ENCODE results near the gene TFDP2. TPM values are rescaled to one million over a fixed set of nuclear protein-coding genes. Genes with fewer than 3 reads are reported as not detected.

Gene TFDP2
- total and polyA plus RNA-seq, 9 of the 15 experiments (the other 6 are each of a cell fraction or from before 2014, with no cell fraction given), result 95.6 to 179 (median 126) TPM

DNA sequence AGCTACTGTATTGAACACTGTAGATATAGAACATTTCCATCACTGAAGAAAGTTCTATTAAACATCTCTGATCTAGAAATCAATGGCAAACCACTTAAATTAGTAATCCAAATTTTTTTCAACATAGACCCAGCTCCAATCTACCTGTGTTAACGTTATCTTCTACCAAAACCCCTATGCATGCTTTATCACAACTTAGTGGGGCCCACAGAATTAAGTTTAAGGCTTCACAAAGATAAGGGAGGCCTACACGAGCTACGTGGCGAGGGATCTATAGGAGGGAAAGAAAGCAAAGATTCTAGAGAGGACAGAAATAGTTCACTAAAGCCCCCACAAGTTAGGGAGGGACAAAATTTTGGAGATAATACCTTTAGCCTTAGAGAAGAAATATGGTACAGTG, 116.1 kb downstream of the TFDP2 start (continued):
- TF ChIP-seq GTF2A2 (tag; IDR thresholded peaks at IDR 0.05) (no peak), SMARCE1 (IDR thresholded peaks at IDR 0.05) (no peak), HMBOX1 (IDR thresholded peaks at IDR 0.05) (0 out of 2 replicates have a peak, but pooled peaks have one; percentile 34), SREBF2 (CRISPR knock-in tag; IDR thresholded peaks at IDR 0.05) (no peak), VEZF1 (CRISPR knock-in tag; IDR thresholded peaks at IDR 0.05) (no peak), FOXA3 (CRISPR knock-in tag; conservative IDR thresholded peaks at IDR 0.05 in 1 of 2, IDR thresholded peaks at IDR 0.05 in 1 of 2) (no peak), RNF2 (IDR thresholded peaks at IDR 0.05) (no peak)
- TF ChIP-seq, protein P1, sequence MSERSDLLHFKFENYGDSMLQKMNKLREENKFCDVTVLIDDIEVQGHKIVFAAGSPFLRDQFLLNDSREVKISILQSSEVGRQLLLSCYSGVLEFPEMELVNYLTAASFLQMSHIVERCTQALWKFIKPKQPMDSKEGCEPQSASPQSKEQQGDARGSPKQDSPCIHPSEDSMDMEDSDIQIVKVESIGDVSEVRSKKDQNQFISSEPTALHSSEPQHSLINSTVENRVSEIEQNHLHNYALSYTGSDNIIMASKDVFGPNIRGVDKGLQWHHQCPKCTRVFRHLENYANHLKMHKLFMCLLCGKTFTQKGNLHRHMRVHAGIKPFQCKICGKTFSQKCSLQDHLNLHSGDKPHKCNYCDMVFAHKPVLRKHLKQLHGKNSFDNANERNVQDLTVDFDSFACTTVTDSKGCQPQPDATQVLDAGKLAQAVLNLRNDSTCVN (CRISPR knock-in tag; IDR thresholded peaks at IDR 0.05), result no peak

DNA sequence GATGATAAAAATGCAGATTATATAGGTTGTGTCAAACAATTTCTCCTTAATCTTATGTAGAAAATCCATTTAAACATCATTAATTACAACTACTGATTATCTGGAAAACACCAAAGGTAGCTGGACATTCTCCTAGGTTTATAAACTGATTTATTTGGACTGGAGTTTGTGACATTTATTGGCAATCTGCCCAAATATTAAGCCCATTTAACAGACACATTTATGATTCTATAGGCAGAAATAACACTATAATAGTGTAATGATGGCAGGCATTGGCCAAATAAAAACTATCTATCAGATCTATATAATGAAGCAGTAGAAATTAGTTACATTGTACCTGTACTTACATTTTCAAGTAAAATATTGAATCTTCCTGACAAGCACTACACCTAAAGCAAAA, 117.8 kb downstream of the TFDP2 start:
- Histone ChIP-seq H3K9ac (ENCODE audit: insufficient read depth in 1 of 2, low read depth in 2 of 2, low read length in 2 of 2) (no peak overlapping the region), H4K20me1 (replicated peaks; ENCODE audit: control insufficient read depth, insufficient read depth, low read length) (no peaks in the 10 kb centered on the region), H3K9me3 (replicated peaks; ENCODE audit: control insufficient read depth, insufficient read depth, low read depth, low read length) (no peaks in the 10 kb centered on the region), H3K36me3 (ENCODE audit: control insufficient read depth, insufficient read depth, low read length) (no peaks in the 10 kb centered on the region), H3K27ac (ENCODE audit: extremely low read depth, low read depth, low read length) (no peak overlapping the region), H3K4me3 (no peak overlapping the region), H3K4me2 (ENCODE audit: insufficient read depth, low read length) (no peak overlapping the region), H3K9me1 (ENCODE audit: control insufficient read depth, insufficient read depth, low read length) (no peaks in the 10 kb centered on the region), H3K79me2 (ENCODE audit: control insufficient read depth, insufficient read depth, low read length) (peaks cover 16% of the 10 kb centered on the region), H3K4me1 (replicated peaks in 1 of 2; ENCODE audit: control insufficient read depth in 2 of 2, insufficient read depth in 2 of 2, low read length in 2 of 2) (peaks cover 2 to 16% of the 10 kb centered on the region in 2 experiments; a peak in 3 of 5 replicates), H3K27me3 (ENCODE audit: control insufficient read depth in 2 of 2, insufficient read depth in 2 of 2, low read length in 2 of 2) (no peaks in the 10 kb centered on the region), H2AFZ (ENCODE audit: low read depth, low read length) (no peak overlapping the region)
- no TSS peak for BruUV-seq (replicated peaks)
- ATAC-seq (no peak), FAIRE-seq (no peak), DNase-seq (ENCODE audit: extremely low read depth in 1 of 4, low spot score in 3 of 4) (no peak)
- intact Hi-C loops (cut with micrococcal nuclease), result no loop called here
- in situ Hi-C loops (cut with MboI), result no loop called here
- CTCF ChIA-PET (ENCODE audit: low intra/inter-chr PET ratio), result no interaction called here
- POLR2A ChIA-PET, result interaction anchor here (0.6 kb wide), 1 partner anchor 561 kb away, joined by 3 read pairs; no protein-coding TSS in a partner anchor
- TF ChIP-seq, protein P2, sequence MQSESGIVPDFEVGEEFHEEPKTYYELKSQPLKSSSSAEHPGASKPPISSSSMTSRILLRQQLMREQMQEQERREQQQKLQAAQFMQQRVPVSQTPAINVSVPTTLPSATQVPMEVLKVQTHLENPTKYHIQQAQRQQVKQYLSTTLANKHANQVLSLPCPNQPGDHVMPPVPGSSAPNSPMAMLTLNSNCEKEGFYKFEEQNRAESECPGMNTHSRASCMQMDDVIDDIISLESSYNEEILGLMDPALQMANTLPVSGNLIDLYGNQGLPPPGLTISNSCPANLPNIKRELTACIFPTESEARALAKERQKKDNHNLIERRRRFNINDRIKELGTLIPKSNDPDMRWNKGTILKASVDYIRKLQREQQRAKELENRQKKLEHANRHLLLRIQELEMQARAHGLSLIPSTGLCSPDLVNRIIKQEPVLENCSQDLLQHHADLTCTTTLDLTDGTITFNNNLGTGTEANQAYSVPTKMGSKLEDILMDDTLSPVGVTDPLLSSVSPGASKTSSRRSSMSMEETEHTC (IDR thresholded peaks at IDR 0.05), result no peak
- TF ChIP-seq, protein P3, sequence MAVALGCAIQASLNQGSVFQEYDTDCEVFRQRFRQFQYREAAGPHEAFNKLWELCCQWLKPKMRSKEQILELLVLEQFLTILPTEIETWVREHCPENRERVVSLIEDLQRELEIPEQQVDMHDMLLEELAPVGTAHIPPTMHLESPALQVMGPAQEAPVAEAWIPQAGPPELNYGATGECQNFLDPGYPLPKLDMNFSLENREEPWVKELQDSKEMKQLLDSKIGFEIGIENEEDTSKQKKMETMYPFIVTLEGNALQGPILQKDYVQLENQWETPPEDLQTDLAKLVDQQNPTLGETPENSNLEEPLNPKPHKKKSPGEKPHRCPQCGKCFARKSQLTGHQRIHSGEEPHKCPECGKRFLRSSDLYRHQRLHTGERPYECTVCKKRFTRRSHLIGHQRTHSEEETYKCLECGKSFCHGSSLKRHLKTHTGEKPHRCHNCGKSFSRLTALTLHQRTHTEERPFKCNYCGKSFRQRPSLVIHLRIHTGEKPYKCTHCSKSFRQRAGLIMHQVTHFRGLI (CRISPR knock-in tag; IDR thresholded peaks at IDR 0.05), result no peak
- TF ChIP-seq PURB (CRISPR knock-in tag; IDR thresholded peaks at IDR 0.05; ENCODE audit: low read depth), result no peak
- no peak for TF ChIP-seq DDX20 (tag; IDR thresholded peaks at IDR 0.05; ENCODE audit: low read depth)
- peak; percentile 82 for TF ChIP-seq NFIC (IDR thresholded peaks at IDR 0.05)
- peak; percentile 56; the same call in 1 of the 2 replicates for TF ChIP-seq NFIX (CRISPR knock-in tag; IDR thresholded peaks at IDR 0.05; ENCODE audit: low read depth)
- TF ChIP-seq ZNF232 (CRISPR knock-in tag; IDR thresholded peaks at IDR 0.05), result no peak

All from K562 (cell line).